ENCODE measurements around the gene FYCO1.

FYCO1 gene

GRCh38 chr3:45868213-45868612, 127.4 kb downstream of the FYCO1 start:
- no peaks in the 10 kb centered on the region for H3K4me1 ChIP-seq (ENCODE audit: control insufficient read depth, insufficient read depth, low read length, unreplicated experiment)
- no peaks in the 10 kb centered on the region for H3K79me2 ChIP-seq (ENCODE audit: control insufficient read depth, insufficient read depth, low read length, unreplicated experiment)
- no peak overlapping the region for H3K27ac ChIP-seq (ENCODE audit: low read depth, low read length)
- no peak overlapping the region for H2AFZ ChIP-seq (ENCODE audit: low read length, unreplicated experiment)
- no peak overlapping the region for H3K4me3 ChIP-seq (ENCODE audit: low read depth, low read length)
- H3K36me3 ChIP-seq (ENCODE audit: insufficient read depth, low read length), result no peaks in the 10 kb centered on the region
- H3K27me3 ChIP-seq (ENCODE audit: insufficient read depth, low read length), result peaks cover 92% of the 10 kb centered on the region

Measured in ACC112 (cell line).